ENCODE data around the gene CPT1C. TPM values are rescaled to one million over a fixed set of nuclear protein-coding genes. Genes with fewer than 3 reads are reported as not detected.

Gene CPT1C
- 42.1 TPM for total RNA-seq

DNA sequence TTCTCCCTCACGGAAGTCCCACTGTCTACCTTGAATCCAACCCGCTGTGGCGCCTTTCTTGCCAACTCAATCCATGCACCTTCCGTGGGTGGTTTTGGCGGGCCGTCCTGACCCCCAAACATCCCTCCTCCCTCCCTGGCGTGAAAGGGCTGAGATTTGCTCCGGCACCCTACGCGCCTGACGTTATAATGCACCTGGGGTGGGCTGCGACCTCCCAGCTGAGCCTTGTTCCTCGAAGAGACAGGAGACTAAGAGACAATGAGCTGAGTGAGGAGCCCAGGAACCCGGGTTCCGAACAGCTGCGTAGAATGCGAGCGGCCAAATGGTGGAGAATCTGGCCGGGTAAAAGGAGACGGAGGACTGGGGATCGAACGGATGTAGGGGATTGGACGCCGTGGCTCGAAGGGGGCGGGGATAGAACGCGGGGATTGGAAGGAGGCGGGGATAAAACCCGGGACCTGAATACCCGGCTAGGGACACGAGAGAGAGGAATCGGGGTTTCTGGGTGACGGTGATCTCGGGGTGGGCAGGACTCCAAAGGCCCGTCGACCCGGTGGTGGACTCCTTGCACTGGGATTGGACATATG lies at the start of gene CPT1C:
TSS of gene CPT1C (plus strand) at position 461 of the 587 bp plus-strand sequence. CDS start 1,137 bp downstream, outside the sequence.
- DNase-seq: peak; percentile 91

DNA sequence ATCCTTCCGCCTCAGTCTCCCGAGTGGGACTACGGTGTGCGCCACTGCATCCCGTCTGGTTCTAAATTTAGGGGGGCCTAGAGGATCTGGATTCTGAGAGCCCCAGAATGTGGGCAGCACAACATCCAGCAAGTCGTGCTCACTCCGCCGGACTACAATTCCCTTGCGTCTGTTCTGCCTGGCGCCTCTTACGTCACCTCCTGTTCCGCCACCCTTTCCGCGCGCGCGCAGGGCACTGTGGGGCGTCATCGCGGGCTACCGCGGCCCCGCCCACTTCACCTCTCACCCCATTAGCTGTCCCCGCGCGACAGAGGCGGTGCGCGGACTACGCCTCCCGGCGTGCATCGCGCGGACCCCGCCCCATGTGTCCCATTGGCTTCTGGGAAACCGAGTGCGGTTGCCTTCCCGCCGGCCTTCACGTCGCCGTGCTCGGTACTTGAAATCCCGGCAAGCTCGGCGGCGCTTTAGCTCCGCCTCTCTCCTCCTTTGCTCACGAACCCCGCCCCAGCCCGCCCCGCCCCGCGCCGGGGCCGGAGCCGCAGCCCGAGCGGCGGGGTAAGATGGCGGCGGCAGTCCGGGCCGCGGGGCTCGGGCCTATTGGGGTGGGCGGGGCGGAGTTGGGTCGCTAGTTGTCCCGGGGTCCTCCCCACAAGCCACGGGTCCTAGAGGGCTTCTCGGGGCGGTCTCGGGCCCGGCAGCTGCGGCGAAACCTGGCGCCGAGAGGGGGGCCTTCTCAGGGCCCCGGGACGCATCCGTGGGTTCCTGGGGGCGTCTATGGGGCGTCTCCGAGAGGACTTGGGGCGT lies 49.0 kb upstream of the CPT1C start, which contains the start of gene SCAF1:
TSS of gene SCAF1 (plus strand) at position 522 of the 804 bp plus-strand sequence. CDS start 2,818 bp downstream, outside the sequence.
- DNase-seq: peak; percentile 99

- DNase-seq: no peak
These were observed 48.4 kb upstream of the CPT1C start for GRCh38 chr19:49642492-49643035.

DNA sequence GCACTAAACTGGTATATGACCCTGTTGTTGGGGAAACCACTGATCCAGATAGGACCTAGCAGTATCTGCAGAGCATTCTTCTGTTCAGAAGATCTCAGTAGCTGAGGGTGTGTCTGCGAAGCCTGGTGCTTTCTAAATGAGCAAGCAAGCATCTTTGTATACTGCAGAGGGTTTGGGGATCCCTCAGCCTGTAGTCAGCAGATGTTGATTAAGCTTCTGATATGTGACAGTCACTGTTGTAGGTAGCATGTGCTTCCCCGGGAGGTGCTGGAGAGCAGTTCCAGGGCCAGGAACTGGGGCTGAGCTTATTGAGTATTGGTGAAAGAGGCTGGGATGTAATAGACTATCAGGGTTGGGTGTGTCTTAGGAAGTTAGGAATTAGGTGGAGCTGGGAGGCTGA lies 47.5 kb upstream of the CPT1C start:
- DNase-seq: no peak

- DNase-seq: no peak
These were observed 45.3 kb upstream of the CPT1C start for GRCh38 chr19:49645592-49645991.

- DNase-seq: no peak
These were observed 44.9 kb upstream of the CPT1C start for GRCh38 chr19:49645995-49646394.

GRCh38 chr19:49646586-49646985 lies 44.3 kb upstream of the CPT1C start:
- no peak for DNase-seq

DNA sequence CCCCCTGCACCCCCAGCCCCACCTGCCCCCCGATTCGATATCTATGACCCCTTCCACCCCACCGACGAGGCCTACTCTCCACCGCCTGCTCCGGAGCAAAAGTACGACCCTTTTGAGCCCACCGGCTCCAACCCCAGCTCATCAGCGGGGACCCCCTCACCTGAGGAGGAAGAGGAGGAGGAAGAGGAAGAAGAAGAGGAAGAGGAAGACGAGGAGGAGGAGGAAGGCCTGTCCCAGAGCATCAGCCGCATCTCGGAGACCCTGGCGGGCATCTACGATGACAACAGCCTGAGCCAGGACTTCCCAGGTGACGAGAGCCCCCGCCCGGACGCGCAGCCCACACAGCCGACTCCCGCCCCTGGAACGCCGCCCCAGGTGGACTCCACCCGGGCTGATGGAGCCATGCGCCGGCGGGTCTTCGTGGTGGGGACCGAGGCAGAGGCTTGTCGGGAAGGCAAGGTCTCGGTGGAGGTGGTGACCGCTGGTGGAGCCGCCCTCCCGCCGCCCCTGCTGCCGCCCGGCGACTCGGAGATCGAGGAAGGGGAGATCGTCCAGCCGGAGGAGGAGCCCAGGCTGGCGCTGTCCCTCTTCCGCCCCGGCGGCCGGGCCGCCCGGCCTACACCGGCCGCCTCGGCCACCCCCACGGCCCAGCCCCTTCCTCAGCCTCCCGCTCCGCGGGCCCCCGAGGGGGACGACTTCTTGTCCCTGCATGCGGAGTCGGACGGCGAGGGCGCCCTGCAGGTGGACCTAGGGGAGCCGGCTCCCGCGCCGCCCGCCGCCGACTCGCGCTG lies 39.7 kb upstream of the CPT1C start:
- DNase-seq: no peak

DNA sequence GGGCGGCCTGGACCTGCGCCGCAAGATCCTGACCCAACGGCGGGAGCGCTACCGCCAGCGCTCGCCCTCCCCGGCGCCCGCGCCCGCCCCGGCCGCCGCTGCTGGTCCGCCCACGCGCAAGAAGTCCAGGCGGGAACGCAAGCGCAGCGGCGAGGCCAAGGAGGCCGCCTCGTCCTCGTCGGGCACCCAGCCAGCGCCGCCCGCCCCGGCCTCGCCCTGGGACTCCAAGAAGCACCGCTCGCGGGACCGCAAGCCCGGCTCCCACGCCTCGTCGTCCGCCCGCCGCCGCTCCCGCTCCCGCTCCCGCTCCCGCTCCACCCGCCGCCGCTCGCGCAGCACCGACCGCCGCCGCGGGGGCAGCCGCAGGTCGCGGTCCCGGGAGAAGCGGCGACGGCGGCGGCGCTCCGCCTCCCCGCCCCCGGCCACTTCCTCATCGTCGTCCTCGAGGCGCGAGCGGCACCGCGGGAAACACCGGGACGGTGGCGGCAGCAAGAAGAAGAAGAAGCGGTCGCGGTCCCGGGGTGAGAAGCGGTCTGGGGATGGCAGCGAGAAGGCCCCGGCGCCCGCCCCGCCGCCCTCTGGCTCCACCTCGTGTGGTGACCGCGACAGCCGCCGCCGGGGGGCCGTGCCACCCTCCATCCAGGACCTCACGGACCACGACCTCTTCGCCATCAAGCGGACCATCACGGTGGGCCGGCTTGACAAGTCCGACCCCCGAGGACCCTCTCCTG lies 38.9 kb upstream of the CPT1C start:
- no peak for DNase-seq

GRCh38 chr19:49652551-49653465 lies 38.1 kb upstream of the CPT1C start:
- DNase-seq: no peak

DNA sequence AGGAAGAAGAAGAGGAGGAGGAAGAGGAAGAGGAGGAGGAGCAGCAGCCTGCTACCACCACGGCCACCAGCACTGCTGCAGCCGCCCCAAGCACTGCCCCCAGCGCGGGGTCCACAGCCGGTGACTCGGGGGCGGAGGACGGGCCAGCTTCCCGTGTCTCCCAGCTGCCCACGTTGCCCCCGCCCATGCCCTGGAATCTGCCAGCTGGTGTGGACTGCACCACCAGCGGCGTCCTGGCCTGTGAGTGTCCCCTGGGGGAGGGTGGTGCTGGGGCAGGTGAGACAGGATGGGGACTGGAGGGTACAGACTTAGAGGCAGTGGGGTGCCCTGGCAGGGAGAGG lies 37.5 kb upstream of the CPT1C start:
- no peak for DNase-seq

DNA sequence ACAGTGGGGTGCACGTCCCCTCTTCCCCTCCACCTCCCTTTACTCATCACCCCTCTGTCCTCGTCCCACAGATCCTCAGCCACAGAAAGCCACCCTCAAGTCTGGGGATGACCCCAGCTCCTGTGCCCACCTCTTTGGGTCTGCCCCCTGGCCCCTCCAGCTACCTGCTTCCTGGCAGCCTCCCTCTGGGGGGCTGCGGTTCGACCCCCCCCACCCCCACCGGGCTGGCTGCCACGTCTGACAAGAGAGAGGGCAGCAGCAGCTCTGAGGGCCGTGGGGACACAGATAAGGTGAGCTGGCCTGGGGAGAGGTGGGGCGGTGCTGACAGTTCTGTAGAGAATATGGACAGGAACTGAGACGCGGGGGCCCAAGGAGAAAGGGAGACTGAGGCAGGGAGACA lies 36.3 kb upstream of the CPT1C start:
- DNase-seq: no peak

DNA sequence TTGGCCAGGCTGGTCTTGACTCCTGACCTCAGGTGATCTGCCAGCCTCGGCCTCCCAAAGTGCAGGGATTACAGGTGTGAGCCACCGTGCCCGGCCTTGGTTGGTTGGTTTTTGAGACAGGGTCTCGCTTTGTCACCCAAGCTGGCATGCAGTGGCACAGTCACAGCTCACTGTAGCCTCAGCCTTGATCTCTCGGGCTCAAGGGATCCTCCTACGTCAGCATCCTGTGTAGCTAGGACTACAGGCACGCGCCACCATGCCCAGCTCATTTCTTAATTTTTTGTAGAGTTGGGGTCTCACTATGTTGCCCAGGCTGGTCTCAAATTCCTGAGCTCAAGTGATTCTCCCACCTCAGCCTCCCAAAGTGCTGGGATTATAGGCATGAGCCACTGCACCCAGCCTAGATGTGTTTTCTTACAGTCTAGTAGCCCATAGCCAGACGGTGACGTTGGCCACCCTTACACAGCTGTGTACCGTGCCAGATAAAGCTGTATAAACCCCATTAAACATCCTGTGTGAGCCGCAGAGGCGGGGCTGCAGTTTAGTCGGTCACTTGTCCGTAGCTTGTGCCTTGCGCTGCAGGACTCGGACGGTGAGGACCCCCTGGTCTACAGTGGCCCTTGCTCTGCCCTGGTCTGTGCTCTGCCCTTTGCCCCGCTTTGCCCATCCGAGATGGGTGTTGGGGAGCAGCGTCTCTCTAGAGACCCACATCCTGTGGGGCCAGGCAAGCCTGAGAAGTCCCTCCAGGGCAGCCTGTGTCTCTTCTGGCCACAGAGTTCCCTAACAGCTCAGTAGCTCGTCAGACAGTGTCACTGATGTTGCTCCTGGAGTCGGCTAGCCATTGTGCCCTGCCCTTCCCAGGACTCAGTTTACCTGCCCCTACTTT lies 35.1 kb upstream of the CPT1C start:
- no peak for DNase-seq

- DNase-seq: no peak
These were observed 34.3 kb upstream of the CPT1C start for GRCh38 chr19:49656456-49657109.

- DNase-seq: no peak
These were observed 33.3 kb upstream of the CPT1C start for GRCh38 chr19:49657493-49658138.

DNA sequence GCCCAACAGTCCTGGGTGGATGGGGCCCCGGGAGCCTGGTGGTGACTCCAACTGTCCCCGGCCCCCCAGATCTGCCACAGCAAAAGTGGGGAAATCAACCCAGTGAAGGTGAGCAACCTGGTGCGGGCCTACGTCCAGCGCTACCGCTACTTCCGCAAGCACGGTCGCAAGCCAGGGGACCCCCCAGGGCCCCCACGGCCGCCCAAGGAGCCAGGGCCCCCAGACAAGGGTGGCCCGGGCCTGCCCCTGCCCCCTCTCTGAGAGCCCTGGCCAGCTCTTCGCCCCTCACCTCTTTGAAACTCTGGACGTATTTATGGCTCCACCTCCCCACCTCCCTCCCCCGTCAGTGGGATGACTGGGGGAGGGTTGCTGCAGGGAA lies 32.8 kb upstream of the CPT1C start:
- DNase-seq: no peak

GRCh38 chr19:49658566-49659442 lies 32.1 kb upstream of the CPT1C start:
- DNase-seq: no peak

All from occipital lobe (tissue), 2 donors.